ENCODE measurements around the gene TMEM178B. TPM values are rescaled to one million over a fixed set of nuclear protein-coding genes. Genes with fewer than 3 reads are reported as not detected.

The TMEM178B gene
- total and polyA plus RNA-seq, 7 donors, result 0.16 to 4.7 (median 1.4) TPM; not detected in 2

GRCh38 chr7:141352955-141353354 is 279.1 kb downstream of the TMEM178B start:
- no peak for DNase-seq
- Histone ChIP-seq H3K27ac (no peak overlapping the region), H3K4me3 (no peak overlapping the region), H3K27me3 (no peaks in the 10 kb centered on the region), H3K36me3 (no peaks in the 10 kb centered on the region), H3K4me1 (no peaks in the 10 kb centered on the region), H3K9me3 (no peaks in the 10 kb centered on the region)
- intact Hi-C loops (cut with DNase I), result no loop called here
- no peak for TF ChIP-seq POLR2A (IDR thresholded peaks at IDR 0.05)
- no peak for TF ChIP-seq EP300 (IDR thresholded peaks at IDR 0.05)
- no peak for TF ChIP-seq POLR2AphosphoS5 (IDR thresholded peaks at IDR 0.05)
- no peak for TF ChIP-seq CTCF (IDR thresholded peaks at IDR 0.05)
- 87 to 89% methylated on average over 3 of the region's 3 CpGs for WGBS, 2 donors

GRCh38 chr7:141354251-141354650 is 280.4 kb downstream of the TMEM178B start:
- no peaks in the 10 kb centered on the region for H3K36me3 ChIP-seq
- H3K9me3 ChIP-seq, result no peaks in the 10 kb centered on the region
- no peak overlapping the region for H3K4me3 ChIP-seq
- no peak for TF ChIP-seq POLR2AphosphoS5 (IDR thresholded peaks at IDR 0.05)
- no peak for TF ChIP-seq POLR2A (IDR thresholded peaks at IDR 0.05)
- no peak for TF ChIP-seq CTCF (IDR thresholded peaks at IDR 0.05)
- TF ChIP-seq EP300 (IDR thresholded peaks at IDR 0.05), result no peak
- no peaks in the 10 kb centered on the region for H3K4me1 ChIP-seq
- 74 to 75% methylated on average over 1 of the region's 1 CpG for WGBS, 2 donors
- intact Hi-C loops (cut with DNase I), result no loop called here
- no peak overlapping the region for H3K27ac ChIP-seq
- H3K27me3 ChIP-seq, result no peaks in the 10 kb centered on the region
- DNase-seq, result no peak

GRCh38 chr7:141355032-141355431 is 281.2 kb downstream of the TMEM178B start:
- TF ChIP-seq EP300 (IDR thresholded peaks at IDR 0.05) (no peak), POLR2AphosphoS5 (IDR thresholded peaks at IDR 0.05) (no peak), POLR2A (IDR thresholded peaks at IDR 0.05) (no peak), CTCF (IDR thresholded peaks at IDR 0.05) (no peak)
- Histone ChIP-seq H3K27ac (no peak overlapping the region), H3K36me3 (no peaks in the 10 kb centered on the region), H3K27me3 (no peaks in the 10 kb centered on the region), H3K4me1 (no peaks in the 10 kb centered on the region), H3K4me3 (no peak overlapping the region), H3K9me3 (no peaks in the 10 kb centered on the region)
- intact Hi-C loops (cut with DNase I), result no loop called here
- 21 to 45% methylated on average over 1 of the region's 1 CpG for whole genome bisulfite sequencing, 2 donors
- DNase-seq, result no peak

GRCh38 chr7:141356161-141356560 is 282.3 kb downstream of the TMEM178B start:
- 66 to 73% methylated on average over 3 of the region's 3 CpGs for WGBS, 2 donors
- TF ChIP-seq CTCF (IDR thresholded peaks at IDR 0.05), result no peak
- no peak for TF ChIP-seq POLR2A (IDR thresholded peaks at IDR 0.05)
- no peak for TF ChIP-seq POLR2AphosphoS5 (IDR thresholded peaks at IDR 0.05)
- TF ChIP-seq EP300 (IDR thresholded peaks at IDR 0.05), result no peak
- Histone ChIP-seq H3K27ac (no peak overlapping the region), H3K9me3 (no peaks in the 10 kb centered on the region), H3K36me3 (no peaks in the 10 kb centered on the region), H3K4me1 (no peaks in the 10 kb centered on the region), H3K4me3 (no peak overlapping the region), H3K27me3 (no peaks in the 10 kb centered on the region)
- intact Hi-C loops (cut with DNase I), result no loop called here
- no peak for DNase-seq

- H3K4me1 ChIP-seq, result peaks cover 0 to 19% (median 13%) of the 10 kb centered on the region in 4 donors
- no peaks in the 10 kb centered on the region for H3K27me3 ChIP-seq
- TF ChIP-seq EP300 (IDR thresholded peaks at IDR 0.05) (no peak), POLR2AphosphoS5 (IDR thresholded peaks at IDR 0.05) (no peak), POLR2A (IDR thresholded peaks at IDR 0.05) (no peak), CTCF (IDR thresholded peaks at IDR 0.05) (no peak)
- no peak for DNase-seq
- no peak overlapping the region for H3K4me3 ChIP-seq
- no peak overlapping the region for H3K27ac ChIP-seq
- no peaks in the 10 kb centered on the region for H3K36me3 ChIP-seq
- no peaks in the 10 kb centered on the region for H3K9me3 ChIP-seq
- 84 to 91% methylated on average over 1 of the region's 1 CpG for WGBS, 2 donors
- intact Hi-C loops (cut with DNase I), result no loop called here
Observed at GRCh38 chr7:141358386-141358785, 284.5 kb downstream of the TMEM178B start.

Measured in sigmoid colon (tissue), 7 donors.